ENCODE data around the gene PPP4R3B.
A peak's percentile ranks its signal among the peaks of the same experiment; 100 is the strongest.

Gene PPP4R3B

DNA sequence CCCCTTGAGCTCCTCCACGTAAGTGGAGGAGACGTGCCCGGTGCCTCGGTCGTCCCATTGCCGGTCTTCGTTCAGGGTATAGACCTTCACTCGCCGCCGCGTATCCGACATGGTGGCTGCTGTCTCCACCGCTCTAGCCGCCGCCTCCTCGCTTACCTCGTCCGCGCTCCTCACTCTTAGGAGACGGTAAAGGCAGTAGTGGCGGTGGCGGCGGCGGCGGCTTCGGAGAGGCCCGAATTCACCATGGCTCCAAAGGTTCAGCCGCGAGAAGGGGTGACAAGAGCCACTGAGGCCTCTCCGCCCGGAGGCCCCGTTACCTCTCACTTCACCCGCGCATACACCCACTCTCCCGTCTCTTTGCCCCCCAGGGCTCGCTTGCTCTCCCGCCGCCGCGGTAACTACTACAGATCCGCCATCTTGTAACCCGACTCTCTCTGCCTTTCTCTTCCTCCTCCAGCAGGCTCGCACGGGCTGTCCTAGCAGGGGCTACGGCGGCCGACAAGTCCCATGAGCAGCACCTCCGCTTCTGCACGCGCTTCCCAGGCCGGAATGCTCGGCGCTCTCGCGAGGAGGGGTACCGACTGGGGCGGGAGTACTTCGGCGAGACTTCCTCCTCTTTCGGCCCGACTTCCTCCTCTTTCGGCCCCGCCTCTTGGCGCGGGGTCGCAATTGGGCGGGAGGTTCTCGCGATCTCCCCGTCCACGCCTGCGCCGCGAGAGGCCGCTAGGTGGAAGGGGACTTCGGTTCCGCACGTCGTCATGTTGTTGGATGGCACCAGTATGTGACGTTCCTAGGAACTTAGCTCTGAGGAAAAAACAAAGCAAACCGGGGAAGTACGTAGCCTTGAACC, at the start of gene PPP4R3B:
Gene PPP4R3B, minus strand, starts transcription at position 448 of the 850 bp plus-strand sequence. Its CDS starts 337 bp downstream, at position 111.
- TF ChIP-seq, protein P1, sequence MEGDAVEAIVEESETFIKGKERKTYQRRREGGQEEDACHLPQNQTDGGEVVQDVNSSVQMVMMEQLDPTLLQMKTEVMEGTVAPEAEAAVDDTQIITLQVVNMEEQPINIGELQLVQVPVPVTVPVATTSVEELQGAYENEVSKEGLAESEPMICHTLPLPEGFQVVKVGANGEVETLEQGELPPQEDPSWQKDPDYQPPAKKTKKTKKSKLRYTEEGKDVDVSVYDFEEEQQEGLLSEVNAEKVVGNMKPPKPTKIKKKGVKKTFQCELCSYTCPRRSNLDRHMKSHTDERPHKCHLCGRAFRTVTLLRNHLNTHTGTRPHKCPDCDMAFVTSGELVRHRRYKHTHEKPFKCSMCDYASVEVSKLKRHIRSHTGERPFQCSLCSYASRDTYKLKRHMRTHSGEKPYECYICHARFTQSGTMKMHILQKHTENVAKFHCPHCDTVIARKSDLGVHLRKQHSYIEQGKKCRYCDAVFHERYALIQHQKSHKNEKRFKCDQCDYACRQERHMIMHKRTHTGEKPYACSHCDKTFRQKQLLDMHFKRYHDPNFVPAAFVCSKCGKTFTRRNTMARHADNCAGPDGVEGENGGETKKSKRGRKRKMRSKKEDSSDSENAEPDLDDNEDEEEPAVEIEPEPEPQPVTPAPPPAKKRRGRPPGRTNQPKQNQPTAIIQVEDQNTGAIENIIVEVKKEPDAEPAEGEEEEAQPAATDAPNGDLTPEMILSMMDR (IDR thresholded peaks at IDR 0.05) = peak; percentile 61 to 82
- Histone ChIP-seq H3K27me3 (no peaks in the 10 kb centered on the region), H3K9me3 (no peaks in the 10 kb centered on the region), H3K4me1 (peaks cover 0 to 53% (median 27%) of the 10 kb centered on the region in 4 donors), H3K36me3 (peaks cover 12 to 29% (median 14%) of the 10 kb centered on the region in 3 donors), H3K27ac (peak within 1 kb of the TSS; percentile 98 to 100), H3K4me3 (peak within 1 kb of the TSS; percentile 73 to 98)
- intact Hi-C loops (cut with DNase I; ENCODE audit: low total_unique reads) = loop anchor here (10.0 kb wide), 1 partner anchor 93 kb away; no protein-coding TSS in a partner anchor
- DNase-seq = peak; percentile 99 to 100

DNA sequence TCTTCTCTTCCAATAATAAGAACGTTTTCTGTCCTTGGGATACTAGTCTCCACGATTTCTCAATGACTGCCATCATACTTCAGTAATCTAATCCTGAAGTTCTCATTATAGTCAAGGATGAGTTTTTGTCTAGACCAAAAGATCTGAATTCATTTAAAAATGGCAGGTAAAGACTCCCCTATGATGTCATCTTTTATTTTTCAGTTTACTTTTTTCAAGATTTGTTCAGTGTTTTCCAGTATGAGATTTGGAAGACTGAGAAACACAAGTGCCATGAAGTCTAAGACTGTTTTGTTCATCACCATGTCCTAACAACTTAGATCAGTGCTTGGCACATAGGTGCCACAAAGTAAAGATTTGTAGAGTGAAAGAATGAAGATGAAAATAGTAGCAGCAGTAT, 35.8 kb upstream of the PPP4R3B start:
- Histone ChIP-seq H3K27me3 (no peaks in the 10 kb centered on the region), H3K4me1 (no peaks in the 10 kb centered on the region), H3K27ac (no peak overlapping the region), H3K4me3 (no peak overlapping the region), H3K9me3 (no peaks in the 10 kb centered on the region), H3K36me3 (peaks cover 36 to 38% (median 37%) of the 10 kb centered on the region in 3 donors)
- TF ChIP-seq, protein P1 (IDR thresholded peaks at IDR 0.05) = no peak
- DNase-seq = no peak
- intact Hi-C loops (cut with DNase I; ENCODE audit: low total_unique reads) = no loop called here

DNA sequence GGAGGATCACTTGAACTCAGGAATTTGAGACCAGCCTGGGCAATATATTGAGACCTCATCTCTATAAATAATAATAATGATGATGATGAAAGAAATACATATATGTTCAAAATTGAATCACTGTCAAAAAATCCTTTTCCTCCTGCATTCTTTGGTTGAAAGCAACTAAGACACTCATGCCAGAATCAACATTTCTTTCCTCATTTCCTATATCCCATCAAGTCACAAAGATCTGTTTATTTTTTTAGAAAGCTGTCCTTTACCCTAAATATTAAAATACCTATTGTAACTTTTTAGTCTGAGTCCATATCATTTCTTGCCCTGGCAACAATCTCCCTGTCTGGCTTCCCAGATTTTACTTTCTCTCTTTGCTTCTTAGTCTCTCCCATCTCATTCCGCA, 31.8 kb upstream of the PPP4R3B start:
- Histone ChIP-seq H3K36me3 (peaks cover 21 to 46% (median 43%) of the 10 kb centered on the region in 3 donors), H3K27me3 (no peaks in the 10 kb centered on the region), H3K27ac (no peak overlapping the region), H3K4me3 (no peak overlapping the region), H3K9me3 (no peaks in the 10 kb centered on the region), H3K4me1 (no peaks in the 10 kb centered on the region)
- intact Hi-C loops (cut with DNase I; ENCODE audit: low total_unique reads) = no loop called here
- no peak for DNase-seq
- TF ChIP-seq, protein P1 (IDR thresholded peaks at IDR 0.05) = no peak

DNA sequence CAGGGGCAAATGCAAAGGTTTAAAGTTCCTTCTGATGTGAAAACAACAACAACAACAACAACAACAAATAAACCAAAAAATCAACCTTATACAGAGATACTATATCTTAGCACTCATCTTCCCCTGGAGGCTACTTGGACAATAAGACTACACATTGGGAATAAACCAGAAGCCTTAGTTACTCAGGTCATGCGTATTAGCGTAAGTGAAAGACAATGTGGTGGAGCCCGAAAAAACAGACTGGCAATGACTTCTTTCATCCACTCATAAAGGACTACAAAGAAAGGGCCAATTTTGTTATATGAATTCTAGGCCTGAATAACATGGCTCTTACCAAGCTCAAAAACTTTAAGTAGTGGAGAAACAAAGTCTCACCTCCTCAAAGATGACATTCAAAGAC, 19.4 kb upstream of the PPP4R3B start:
- TF ChIP-seq, protein P1 (IDR thresholded peaks at IDR 0.05) = no peak
- H3K4me1 ChIP-seq = no peaks in the 10 kb centered on the region
- H3K4me3 ChIP-seq = no peak overlapping the region
- peaks cover 28 to 79% (median 52%) of the 10 kb centered on the region in 3 donors for H3K36me3 ChIP-seq
- intact Hi-C loops (cut with DNase I; ENCODE audit: low total_unique reads) = no loop called here
- no peaks in the 10 kb centered on the region for H3K9me3 ChIP-seq
- H3K27me3 ChIP-seq = no peaks in the 10 kb centered on the region
- no peak for DNase-seq
- H3K27ac ChIP-seq = no peak overlapping the region

DNA sequence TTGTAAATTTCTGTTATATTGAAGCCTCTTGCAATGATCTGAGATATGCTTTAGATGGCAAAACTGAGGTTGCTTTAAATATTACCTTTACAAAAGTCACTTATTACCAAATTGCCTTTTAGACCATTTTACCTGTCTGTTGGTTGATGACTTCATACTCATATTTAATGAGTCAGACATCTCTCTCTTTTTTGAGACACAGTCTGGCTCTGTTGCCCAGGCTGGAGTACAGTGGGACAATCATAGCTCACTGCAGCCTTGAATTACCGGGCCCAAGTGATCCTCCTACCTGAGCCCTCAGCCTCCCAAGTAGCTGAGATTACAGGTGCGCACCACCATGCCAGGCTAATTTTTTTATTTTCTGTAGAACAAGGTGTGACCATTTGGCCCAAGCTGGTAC, 11.5 kb upstream of the PPP4R3B start:
- Histone ChIP-seq H3K27me3 (no peaks in the 10 kb centered on the region), H3K4me3 (no peak overlapping the region), H3K36me3 (peaks cover 0 to 29% (median 4%) of the 10 kb centered on the region in 3 donors), H3K27ac (no peak overlapping the region), H3K9me3 (no peaks in the 10 kb centered on the region), H3K4me1 (peaks cover 0 to 5% (median under 1%) of the 10 kb centered on the region in 4 donors)
- TF ChIP-seq, protein P1 (IDR thresholded peaks at IDR 0.05) = no peak
- intact Hi-C loops (cut with DNase I; ENCODE audit: low total_unique reads) = no loop called here
- DNase-seq = no peak
